ENCODE results near the gene AP4M1. TPM values are rescaled to one million over a fixed set of nuclear protein-coding genes. Genes with fewer than 3 reads are reported as not detected.

The AP4M1 gene
- total and polyA plus RNA-seq, 2 experiments from 2014 or later: 16.2 to 18.7 TPM

DNA sequence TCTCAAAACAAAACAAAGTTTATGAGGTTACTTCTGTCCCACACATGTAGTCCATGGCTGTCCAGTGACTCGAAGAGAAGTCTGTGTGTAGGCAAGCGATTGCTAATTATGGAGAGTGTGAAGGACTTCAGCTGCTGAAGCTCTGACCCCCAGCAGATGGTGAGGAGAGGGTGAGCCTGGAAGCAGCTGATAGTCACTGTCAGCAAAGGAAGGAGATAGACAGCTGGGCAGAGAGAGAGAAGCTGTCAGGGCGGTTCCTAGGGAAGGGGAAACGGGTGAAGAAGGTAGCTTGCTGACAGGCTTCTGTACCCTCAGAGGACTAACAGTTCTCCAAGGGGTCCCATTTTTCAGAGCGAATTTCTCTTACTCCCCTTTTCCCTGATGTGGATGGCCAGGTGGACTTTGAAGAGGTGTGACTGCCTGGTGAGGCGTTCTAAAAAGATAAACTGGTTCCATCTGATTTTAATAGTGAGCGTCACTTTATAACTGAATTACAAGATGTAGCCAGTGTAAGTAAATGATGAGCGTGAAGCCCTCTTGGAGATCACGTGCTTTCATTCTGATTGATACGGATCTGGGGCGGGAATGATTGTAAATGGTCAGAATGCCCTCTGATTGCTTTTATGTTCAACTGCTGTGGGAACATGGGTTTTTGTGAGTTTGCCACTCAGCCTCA, 39.8 kb upstream of the AP4M1 start:
- 0 out of 2 replicates have a peak, but pooled peaks cover 7% of the 10 kb centered on the region for H3K4me1 ChIP-seq (ENCODE audit: insufficient read depth)
- no peak overlapping the region for H3K9ac ChIP-seq
- H3K79me2 ChIP-seq (ENCODE audit: insufficient read depth): no peaks in the 10 kb centered on the region
- H3K27ac ChIP-seq: no peak overlapping the region
- DNase-seq: no peak
- TF ChIP-seq EZH2phosphoT487 (IDR thresholded peaks at IDR 0.05; ENCODE audit: insufficient read depth, low read depth) (no peak), EZH2 (IDR thresholded peaks at IDR 0.05; ENCODE audit: insufficient read depth, poor library complexity, severe bottlenecking) (no peak)
- peaks cover 11% of the 10 kb centered on the region; the same call in 1 of the 2 replicates for H3F3A ChIP-seq (ENCODE audit: insufficient read depth)
- H3K4me3 ChIP-seq: no peak overlapping the region
- H4K20me1 ChIP-seq (ENCODE audit: insufficient read depth): no peaks in the 10 kb centered on the region
- no peaks in the 10 kb centered on the region; the same call in 1 of the 2 replicates for H3K36me3 ChIP-seq (ENCODE audit: low read depth)
- no peaks in the 10 kb centered on the region for H3K9me3 ChIP-seq (ENCODE audit: low read depth)
- H3K4me2 ChIP-seq (ENCODE audit: unreplicated experiment): no peak overlapping the region
- no peaks in the 10 kb centered on the region for H3K27me3 ChIP-seq (replicated peaks; ENCODE audit: insufficient read depth)
- in situ Hi-C loops (cut with MboI): no loop called here
- no peaks in the 10 kb centered on the region for H3K9me2 ChIP-seq (ENCODE audit: insufficient read depth)
- WGBS, 2 experiments (ENCODE audit: low coverage in 1 of 2, low lambda C conversion rate in 2 of 2, missing lambda C conversion rate in 2 of 2): 89 to 90% methylated on average over 11 of the region's 11 CpGs
- no peak overlapping the region for H2AFZ ChIP-seq

DNA sequence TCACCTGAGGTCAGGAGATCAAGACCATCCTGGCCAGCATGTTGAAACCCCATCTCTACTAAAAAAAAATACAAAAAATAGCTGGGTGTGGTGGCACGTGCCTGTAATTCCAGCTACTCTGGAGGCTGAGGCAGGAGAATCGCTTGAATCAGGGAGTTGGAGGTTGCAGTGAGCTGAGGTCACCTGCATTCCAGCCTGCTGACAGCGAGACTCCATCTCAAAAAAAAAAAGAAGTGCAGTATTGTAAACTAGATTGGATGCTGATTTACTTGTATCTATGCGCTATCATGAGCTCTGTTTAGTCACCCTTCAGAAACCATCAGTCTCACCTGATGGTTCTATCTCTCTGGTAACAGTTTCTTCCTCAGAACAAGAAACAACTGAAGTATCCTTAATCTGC, 38.1 kb upstream of the AP4M1 start:
- H3K4me1 ChIP-seq (ENCODE audit: insufficient read depth): 0 out of 2 replicates have a peak, but pooled peaks cover 7% of the 10 kb centered on the region

DNA sequence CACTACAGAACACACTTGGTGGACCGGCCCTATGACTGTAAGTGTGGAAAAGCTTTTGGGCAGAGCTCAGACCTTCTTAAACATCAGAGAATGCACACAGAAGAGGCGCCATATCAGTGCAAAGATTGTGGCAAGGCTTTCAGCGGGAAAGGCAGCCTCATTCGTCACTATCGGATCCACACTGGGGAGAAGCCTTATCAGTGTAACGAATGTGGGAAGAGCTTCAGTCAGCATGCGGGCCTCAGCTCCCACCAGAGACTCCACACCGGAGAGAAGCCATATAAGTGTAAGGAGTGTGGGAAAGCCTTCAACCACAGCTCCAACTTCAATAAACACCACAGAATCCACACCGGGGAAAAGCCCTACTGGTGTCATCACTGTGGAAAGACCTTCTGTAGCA, 37.3 kb upstream of the AP4M1 start:
- in situ Hi-C loops (cut with MboI): no loop called here
- H3F3A ChIP-seq (ENCODE audit: insufficient read depth): peaks cover 18% of the 10 kb centered on the region; the same call in 1 of the 2 replicates
- no peaks in the 10 kb centered on the region for H4K20me1 ChIP-seq (ENCODE audit: insufficient read depth)
- no peak overlapping the region for H3K9ac ChIP-seq
- H3K27ac ChIP-seq: no peak overlapping the region
- WGBS, 2 experiments (ENCODE audit: low coverage in 1 of 2, low lambda C conversion rate in 2 of 2, missing lambda C conversion rate in 2 of 2): 89 to 90% methylated on average over 9 of the region's 9 CpGs
- no peak overlapping the region for H2AFZ ChIP-seq
- no peaks in the 10 kb centered on the region for H3K9me2 ChIP-seq (ENCODE audit: insufficient read depth)
- no peaks in the 10 kb centered on the region for H3K36me3 ChIP-seq (ENCODE audit: low read depth)
- no peak overlapping the region for H3K4me3 ChIP-seq
- H3K9me3 ChIP-seq (ENCODE audit: low read depth): no peaks in the 10 kb centered on the region
- H3K79me2 ChIP-seq (ENCODE audit: insufficient read depth): no peaks in the 10 kb centered on the region
- H3K27me3 ChIP-seq (replicated peaks; ENCODE audit: insufficient read depth): no peaks in the 10 kb centered on the region
- H3K4me1 ChIP-seq (ENCODE audit: insufficient read depth): 0 out of 2 replicates have a peak, but pooled peaks cover 7% of the 10 kb centered on the region
- no peak for TF ChIP-seq EZH2 (IDR thresholded peaks at IDR 0.05; ENCODE audit: insufficient read depth, poor library complexity, severe bottlenecking)
- TF ChIP-seq EZH2phosphoT487 (IDR thresholded peaks at IDR 0.05; ENCODE audit: insufficient read depth, low read depth): no peak
- no peak overlapping the region for H3K4me2 ChIP-seq (ENCODE audit: unreplicated experiment)
- DNase-seq: no peak

More for the DNA sequence above, 38.1 kb upstream of the AP4M1 start:
- in situ Hi-C loops (cut with MboI): no loop called here
- Histone ChIP-seq H3K4me3 (no peak overlapping the region), H4K20me1 (ENCODE audit: insufficient read depth) (no peaks in the 10 kb centered on the region), H3K9ac (no peak overlapping the region), H3K4me2 (ENCODE audit: unreplicated experiment) (no peak overlapping the region), H3K27ac (no peak overlapping the region), H3K36me3 (ENCODE audit: low read depth) (no peaks in the 10 kb centered on the region; the same call in 1 of the 2 replicates), H3K79me2 (ENCODE audit: insufficient read depth) (no peaks in the 10 kb centered on the region), H3F3A (ENCODE audit: insufficient read depth) (peaks cover 18% of the 10 kb centered on the region; the same call in 1 of the 2 replicates), H3K9me2 (ENCODE audit: insufficient read depth) (no peaks in the 10 kb centered on the region), H3K27me3 (replicated peaks; ENCODE audit: insufficient read depth) (no peaks in the 10 kb centered on the region), H3K9me3 (ENCODE audit: low read depth) (no peaks in the 10 kb centered on the region), H2AFZ (no peak overlapping the region)
- DNase-seq: no peak
- WGBS, 2 experiments (ENCODE audit: low coverage in 1 of 2, low lambda C conversion rate in 2 of 2, missing lambda C conversion rate in 2 of 2): 87 to 92% methylated on average over 4 of the region's 4 CpGs
- TF ChIP-seq EZH2 (IDR thresholded peaks at IDR 0.05; ENCODE audit: insufficient read depth, poor library complexity, severe bottlenecking): no peak
- no peak for TF ChIP-seq EZH2phosphoT487 (IDR thresholded peaks at IDR 0.05; ENCODE audit: insufficient read depth, low read depth)

DNA sequence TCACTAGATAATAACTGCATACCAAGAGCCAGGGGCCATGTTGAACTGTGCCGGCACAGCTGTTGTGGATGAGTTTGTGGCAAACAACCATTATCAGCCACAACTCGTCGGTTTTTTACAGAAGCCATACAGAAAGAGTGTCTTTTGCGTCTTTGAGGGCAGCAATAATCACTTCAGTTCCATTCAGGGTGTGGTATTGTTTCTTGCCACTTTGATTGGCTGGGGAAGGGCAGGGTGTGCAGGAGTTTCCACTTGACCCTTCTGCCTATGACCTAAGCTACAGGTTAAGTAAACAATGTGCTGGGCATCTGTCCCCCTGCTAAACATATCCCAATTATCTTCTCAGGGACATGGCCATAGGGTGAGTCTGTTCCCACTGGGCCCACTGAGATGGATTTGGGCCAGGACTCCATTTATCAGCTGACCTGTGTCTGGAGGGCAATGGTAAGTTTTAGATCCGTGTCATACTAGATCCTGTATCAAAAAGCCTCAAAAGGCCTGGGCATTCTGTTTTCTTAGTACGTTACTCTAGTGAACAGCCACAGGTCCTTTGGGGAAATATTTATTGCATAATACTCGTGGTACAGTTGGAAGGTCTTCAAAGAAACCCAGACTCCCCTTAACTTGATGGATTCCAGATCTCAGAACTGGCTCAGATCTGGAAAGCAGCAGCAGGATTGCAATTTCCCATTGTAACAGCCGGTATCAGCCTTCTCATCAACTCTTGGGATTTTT, 35.8 kb upstream of the AP4M1 start:
- no peak overlapping the region for H3K9ac ChIP-seq
- no peaks in the 10 kb centered on the region for H3K27me3 ChIP-seq (replicated peaks; ENCODE audit: insufficient read depth)
- H3K9me3 ChIP-seq (ENCODE audit: low read depth): no peaks in the 10 kb centered on the region
- in situ Hi-C loops (cut with MboI): no loop called here
- peak overlapping the region; percentile 27; the same call in 1 of the 2 replicates for H3K27ac ChIP-seq
- H3K4me1 ChIP-seq (ENCODE audit: insufficient read depth): 0 out of 2 replicates have a peak, but pooled peaks cover 7% of the 10 kb centered on the region
- DNase-seq: peak; percentile 49
- H3K36me3 ChIP-seq (ENCODE audit: low read depth): peaks cover 9% of the 10 kb centered on the region
- no peaks in the 10 kb centered on the region for H3K9me2 ChIP-seq (ENCODE audit: insufficient read depth)
- WGBS, 2 experiments (ENCODE audit: low coverage in 1 of 2, low lambda C conversion rate in 2 of 2, missing lambda C conversion rate in 2 of 2): 32 to 42% methylated on average over 8 of the region's 8 CpGs
- no peaks in the 10 kb centered on the region for H3K79me2 ChIP-seq (ENCODE audit: insufficient read depth)
- no peak overlapping the region for H2AFZ ChIP-seq
- H3K4me3 ChIP-seq: no peak overlapping the region
- no peaks in the 10 kb centered on the region for H4K20me1 ChIP-seq (ENCODE audit: insufficient read depth)
- H3F3A ChIP-seq (ENCODE audit: insufficient read depth): peaks cover 18% of the 10 kb centered on the region; the same call in 1 of the 2 replicates
- TF ChIP-seq EZH2phosphoT487 (IDR thresholded peaks at IDR 0.05; ENCODE audit: insufficient read depth, low read depth): no peak
- no peak for TF ChIP-seq EZH2 (IDR thresholded peaks at IDR 0.05; ENCODE audit: insufficient read depth, poor library complexity, severe bottlenecking)
- H3K4me2 ChIP-seq (ENCODE audit: unreplicated experiment): no peak overlapping the region
